ENCODE results near the gene GRIFIN.

GRIFIN gene

DNA sequence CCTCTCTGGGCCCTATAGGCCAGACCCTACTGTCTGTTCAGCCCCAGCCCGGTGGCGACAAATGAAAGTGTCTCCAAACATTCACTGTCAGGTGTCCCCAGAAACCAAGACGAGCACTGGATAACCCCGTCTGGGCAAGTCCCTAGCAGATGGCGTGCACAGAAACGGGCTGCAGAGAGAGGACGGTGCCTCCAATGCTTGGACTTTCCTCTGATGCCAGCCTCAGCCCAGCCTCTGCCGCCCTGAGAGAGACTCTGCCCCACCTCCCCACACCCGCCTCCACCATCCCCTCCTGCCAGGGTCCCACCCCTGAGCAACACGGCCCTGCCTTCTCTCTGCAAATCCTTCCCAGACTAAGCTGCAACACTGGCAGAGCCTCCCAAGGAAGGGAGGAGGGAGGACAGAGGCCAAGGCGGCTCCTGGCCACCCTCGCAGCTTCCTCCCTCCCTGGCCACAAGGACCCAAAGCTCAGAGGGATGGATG is 36.0 kb upstream of the GRIFIN start:
- DNase-seq = peak; percentile 88

DNA sequence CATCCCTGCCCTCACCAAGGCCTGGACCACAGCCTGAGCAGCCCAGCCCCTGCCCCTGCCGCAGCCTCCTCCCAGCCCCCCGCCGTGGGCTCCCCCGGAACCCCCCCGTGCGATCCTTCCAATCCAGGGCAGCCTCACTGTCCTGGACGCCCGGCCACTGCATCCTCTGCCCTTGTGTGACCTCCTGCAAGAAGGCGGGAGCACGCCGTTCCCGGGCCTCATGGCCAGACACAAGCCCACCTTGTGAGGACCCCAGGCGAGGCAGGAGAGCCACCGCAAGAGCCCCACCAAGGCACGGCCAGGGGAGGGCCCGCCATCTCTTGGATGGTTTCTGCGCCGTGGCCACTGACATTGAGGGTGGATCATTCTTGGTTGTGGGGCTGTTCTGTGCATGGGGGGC is 35.6 kb upstream of the GRIFIN start:
- peak; percentile 82 for DNase-seq

DNA sequence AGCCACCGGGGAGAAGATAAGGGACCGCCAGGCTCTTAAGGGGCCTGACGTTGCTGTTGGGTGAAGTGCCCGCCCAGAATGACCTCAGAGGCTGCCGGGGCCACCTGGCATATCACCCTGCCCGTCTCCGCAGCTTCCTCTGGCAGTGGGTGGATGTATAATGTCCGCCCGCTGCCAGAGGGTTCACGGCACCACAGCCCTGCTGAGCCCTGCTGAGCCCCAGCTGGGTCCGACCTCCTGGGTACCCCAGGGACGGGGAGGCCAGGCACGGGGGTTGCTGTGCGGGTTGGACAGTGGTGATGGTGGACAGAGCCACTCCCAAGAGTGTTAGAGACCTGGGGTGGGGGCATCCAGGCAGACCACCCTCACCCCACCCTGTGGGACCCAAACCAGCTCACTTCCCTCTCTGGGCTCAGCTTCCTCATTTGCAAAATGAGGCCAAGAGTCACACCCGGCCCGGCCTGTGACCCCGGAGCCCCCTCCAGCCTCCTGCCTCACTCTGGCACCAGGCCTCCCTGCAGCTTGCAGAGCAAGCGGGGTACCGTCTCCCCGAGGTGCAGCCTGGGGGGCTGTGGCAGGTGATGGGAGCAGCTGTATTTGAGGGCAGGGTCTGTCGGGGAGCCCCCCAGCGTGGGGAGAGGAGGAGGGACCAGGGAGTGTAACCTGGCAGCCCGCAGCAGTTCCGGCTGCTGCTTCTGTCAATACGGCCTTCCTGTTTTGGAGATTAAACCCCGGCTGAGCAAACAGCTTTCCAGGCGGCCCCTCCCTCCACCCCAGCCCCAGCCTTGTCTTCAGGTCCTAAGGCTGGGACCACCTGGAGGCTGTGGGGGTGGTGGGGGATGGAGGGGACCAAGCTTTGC is 34.9 kb upstream of the GRIFIN start:
- DNase-seq = peak; percentile 97

DNA sequence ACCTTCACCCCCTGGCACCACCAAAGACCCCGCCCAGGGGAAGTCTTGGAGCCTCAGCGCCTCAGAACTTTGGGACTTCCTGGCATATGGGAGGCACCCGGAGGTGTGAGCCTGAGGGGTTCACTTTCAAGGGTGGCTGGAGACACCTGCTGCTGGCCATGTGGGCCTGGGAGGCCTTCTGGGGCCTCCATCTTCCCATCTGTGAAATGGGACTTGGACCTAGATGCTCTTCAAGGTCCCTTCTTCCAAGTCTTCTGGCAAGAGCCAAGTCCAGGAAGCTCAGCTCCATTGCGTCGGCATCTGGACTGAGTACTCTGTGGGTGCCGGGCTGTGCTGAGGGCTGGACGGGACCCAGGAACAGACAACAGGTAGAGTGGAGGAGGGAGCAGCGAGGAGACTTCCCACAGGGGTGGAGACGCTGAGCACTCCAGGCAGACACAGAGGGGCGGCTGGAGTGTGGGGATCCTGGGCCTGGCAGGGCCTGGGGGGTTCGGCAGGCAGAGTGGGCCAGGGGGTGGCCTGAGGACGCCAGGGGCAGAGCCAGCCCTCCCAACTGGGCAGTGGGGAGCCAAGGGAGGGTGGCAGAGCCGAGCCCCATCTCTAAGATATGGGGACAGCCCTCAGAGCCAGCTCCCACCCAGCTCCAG is 34.1 kb upstream of the GRIFIN start:
- DNase-seq = peak; percentile 55

DNA sequence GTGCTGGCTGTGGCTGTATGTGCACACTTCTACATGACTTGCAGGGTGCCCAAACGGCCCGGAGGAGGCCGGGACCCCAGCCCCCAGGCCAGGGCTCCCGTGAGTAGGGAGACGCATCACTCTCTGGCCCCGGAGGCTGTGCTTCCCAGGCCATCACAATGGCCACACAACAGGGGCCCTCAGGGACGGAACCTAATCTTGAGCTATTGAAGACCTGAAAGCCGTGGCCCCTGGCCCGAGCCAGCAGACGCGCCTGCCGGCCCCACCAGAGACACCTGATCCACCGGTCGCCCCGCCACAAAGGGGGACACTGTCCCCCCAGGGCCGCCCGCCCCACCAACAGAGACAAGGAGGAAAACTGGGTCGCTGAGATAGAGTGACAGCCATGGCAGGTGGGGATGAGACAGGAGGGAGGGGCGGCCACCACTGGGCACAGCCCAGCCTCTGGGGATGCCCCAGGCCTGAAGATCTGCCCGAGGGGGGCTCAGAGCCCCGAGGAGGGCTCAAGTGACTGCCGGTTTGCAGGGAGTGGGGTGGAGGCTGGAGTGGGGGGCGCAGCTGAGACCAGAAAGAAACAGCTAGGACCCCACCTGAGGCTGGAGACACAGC is 33.2 kb upstream of the GRIFIN start:
- peak; percentile 67 for DNase-seq

DNA sequence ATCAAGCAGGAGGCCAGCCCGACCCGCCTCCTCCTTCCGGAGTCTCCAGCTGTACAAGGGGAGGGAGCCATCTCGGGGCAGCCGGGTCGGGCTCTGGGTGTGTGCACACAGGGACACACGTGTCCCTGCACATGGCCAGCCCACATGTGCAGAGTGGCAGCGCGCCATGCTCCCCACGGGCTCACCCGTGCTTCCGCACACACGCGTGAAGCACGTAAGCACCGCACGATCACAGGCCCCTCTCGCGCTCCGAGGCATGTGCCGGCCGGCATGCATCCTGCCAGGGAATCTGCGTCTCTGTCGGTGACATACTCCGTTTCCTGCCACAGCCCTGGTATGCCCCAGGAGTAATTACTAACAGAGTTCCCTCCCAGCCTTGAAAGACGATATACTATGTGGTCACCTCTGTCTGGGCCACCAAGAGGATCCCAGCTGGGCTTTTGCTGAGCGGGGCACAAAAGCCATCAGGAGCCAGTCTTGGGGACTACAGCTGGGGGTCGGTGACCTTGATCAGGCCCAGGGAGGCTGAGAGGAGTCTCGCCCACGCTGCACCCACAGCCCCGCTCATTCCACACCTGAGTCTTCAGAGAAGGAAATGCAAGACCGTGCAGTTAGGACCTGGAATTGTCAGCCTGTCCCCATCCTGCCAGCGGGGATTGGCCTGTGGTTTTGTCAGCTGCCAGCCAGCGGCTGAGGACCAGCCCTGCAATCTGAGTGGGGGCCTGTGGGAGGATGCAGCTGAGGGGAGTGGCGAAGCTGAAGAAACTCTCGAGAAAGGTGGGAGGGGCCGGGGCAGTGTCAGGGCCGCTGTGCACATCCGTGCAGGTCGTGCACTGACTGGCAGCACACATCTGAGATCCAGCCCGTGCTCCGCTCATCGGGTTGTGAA is 32.4 kb upstream of the GRIFIN start:
- DNase-seq = peak; percentile 95

DNA sequence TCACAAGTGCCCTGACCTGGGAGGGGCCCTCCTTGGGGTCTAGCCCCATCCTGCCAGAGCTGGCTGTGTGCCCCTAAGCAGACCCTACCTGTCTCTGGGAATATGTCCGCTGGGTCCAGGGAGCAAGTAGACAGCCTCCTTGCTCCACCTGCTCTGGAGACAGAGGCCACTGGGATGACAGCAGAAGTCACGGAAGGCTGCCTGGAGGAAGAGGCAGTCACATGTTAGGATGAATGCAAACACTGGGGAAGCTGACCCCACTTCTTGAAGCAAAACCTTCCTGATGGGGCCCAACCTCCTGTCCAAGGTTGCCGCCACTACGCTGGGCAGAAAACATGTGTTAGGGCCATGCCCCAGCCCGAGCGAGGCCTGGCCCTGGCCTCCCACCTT is 31.7 kb upstream of the GRIFIN start:
- no peak for DNase-seq

DNA sequence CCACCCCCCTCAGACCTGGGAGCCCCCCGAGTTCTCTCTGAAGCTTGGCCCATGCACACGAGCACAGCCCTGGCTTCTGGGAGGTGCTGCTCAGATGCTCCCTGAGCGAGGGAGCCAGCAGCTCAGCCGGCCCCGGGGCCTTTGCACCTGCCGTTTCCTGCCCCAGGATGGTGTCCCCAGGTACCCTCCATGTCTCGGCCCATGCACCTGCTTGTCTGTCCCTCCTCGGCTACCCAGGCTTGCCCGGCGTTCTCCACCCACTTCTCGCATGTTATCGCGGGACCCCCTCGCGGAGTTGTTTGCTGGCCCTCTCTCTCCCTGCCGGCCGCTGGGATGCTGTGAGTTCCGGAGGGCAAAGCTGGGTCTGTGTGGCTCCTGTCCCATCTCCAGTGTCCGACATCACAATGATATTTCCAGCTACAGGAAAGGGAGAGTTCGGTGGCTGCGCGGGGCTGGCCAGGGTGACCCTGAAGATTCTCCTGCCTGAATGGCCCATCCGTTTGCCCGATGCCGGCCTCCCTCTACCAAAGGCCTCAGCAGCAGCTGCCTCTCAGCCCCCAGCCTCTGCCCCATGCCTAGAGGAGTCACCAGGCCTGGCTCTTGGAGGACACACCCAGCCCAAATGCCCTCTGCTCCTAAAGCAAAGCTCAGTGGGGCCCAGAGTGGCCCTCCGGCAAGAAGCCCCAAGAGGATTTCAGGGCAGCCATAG is 31.2 kb upstream of the GRIFIN start:
- DNase-seq = no peak

DNA sequence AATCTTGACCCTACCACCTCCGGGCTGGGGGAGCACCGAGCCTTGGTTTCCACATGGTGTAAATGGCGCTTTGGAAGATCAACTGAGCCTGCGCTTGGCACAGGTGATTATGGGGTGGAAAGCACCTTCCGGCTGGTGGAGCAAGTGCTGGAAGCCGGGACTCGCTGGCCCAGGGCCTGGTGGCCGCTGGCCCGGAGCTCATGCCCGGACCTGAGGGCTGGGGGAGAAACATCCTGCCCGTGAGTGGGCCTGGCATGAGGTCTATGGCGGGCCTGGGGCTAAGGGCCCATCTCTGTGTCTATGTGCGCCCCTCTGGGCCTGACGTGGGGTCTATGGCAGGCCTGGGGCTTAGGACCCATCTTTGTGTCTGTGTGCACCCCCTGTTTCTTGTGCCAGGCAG is 29.2 kb upstream of the GRIFIN start:
- DNase-seq = no peak

DNA sequence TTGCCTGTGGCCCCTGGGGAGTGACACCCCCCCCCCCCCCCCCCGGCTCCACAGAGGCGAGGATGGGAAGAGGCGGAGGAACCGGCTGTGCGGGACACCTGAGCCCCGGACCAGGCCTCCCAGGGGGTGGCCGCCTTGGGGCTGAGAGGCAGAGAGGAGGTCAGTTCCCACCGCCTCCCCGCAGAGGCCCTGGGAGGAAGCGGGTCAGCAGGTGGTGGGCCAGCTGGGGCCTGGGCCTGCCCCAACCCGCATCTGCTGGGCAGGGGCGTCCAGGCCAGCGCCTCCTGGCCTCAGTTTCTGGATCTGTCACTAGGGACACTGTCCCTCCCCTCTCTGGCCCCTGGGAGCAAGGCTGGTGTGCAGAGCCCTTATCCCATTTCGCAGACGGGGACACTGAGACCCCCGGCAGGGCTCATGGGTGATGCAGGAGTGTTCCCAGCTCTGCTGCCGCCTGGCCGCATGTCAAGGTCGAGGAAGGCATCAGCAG is 28.7 kb upstream of the GRIFIN start:
- DNase-seq = no peak

DNA sequence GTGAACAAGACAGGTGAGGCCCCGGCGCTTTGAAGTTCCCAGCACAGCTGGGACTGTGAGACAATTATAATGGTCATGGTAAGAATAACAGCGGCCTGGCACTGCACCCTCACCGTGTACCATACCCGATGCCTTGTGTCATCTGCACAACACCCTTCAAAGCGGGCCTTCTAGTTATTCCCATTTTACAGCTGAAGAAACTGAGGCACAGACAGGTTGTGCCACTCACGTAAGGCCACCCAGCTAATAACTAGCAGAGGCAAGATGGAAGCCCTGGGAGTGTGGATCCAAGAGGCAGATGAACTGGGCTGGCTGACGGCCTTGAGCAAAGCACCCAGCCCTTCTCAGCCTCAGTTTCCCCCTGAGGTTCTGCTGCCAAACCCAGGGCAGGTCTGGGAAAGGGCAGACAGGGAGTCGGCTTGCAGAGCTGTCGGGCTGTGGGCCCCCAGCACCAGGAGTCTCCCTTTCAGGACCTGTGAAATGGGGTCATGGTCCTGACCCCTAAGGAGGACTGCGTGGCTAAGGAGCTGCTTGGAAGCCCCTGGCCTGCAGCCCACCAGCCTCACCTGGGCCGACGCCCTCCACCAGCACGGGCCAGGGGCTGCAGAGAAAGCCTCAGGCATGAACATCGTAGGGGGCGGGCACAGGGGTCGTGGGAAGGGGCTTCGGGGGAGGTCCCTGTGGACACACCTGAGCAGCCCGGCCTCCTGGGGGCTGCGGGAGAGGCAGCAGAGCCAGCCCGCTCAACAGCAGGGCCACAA is 28.1 kb upstream of the GRIFIN start:
- DNase-seq = peak; percentile 25

DNA sequence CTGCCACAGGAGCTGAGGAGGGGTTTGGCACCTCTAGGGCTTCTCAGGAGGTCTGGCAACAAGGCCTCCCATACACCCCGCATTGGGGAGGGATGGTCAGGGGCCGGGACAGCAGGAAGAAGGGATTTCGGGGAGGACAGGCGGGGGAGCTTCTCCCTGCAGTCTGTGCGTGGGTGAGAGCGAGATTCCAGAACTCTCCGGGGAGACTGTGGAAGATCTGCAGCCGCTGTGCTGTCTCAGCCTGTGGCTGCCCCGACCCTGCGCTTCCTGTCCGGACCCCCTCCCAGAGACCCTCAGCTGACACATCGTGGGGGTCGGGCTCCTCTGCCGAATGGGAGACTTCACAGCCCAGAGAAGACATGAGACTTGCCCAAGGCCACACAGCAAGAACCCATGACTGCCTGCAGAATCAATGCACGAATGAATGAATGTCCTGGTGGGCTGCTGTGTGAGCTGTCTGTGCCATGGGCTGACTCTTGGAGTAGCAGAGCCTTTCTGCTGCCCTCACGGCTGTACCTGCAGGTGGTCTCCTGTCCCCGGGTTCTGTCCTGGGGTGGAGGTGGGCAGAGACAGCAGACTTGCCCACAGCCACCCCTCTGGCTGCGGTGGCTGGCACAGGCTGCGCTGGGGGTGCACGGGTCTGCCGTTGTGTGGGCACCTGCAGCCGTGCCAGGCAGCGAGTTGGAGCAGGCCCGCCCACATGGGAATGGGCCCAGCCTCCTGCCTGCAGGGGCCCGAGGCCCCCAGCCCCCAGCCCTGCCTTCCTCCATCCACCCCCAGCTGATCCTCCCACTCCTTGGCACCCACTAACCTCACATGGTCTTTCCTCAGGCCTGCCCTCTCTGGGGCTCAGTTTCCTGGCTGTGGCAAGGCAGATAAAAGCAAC is 27.1 kb upstream of the GRIFIN start:
- DNase-seq = no peak

DNA sequence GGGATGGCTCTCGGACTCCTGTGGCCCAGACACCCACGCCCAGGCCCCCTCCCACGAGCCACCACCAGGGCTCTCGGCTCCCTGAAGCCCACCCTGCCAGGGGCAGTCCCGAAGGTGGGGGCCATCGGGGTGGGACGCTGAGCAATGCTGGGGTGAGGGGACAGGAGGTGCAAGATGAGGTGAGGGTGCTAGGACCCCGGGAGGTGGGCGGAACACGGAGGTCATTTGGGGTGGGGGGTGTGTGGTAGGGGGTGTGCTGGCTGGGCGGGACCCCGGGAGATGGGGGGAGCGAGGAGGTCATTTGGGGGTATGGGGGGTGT is 26.4 kb upstream of the GRIFIN start:
- no peak for DNase-seq

DNA sequence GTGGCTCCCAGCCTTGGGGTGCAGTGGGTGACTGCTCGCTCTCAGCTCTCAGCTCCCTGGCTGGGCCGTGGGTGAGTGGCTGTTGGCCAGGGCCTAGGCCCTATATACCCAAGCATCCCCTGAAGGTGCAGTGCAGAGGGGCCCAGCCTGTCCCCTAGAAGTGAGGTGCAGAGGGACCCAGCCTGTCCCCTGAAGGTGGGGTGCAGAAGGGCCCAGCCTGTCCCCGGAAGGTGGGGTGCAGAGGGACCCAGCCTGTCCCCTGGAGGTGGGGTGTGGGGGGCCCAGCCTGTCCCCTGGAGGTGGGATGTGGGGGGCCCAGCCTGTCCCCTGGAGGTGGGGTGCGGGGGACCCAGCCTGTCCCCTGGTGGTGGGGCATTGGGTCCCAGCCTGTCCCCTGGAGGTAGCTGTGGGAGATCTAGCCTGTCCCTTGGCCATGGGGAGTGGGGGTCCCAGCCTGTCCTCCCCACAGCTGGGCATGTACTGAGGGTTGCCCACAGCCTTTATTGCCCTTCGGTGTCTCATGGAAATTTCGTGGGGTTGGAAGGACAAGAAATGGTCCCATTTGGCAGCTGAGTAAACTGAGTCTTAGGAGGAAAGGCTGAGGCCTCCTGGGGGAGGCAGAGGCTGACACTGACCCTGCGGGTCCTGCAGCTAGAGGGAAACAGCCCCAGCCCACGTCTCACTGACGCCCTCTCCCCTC is 25.9 kb upstream of the GRIFIN start:
- no peak for DNase-seq

DNA sequence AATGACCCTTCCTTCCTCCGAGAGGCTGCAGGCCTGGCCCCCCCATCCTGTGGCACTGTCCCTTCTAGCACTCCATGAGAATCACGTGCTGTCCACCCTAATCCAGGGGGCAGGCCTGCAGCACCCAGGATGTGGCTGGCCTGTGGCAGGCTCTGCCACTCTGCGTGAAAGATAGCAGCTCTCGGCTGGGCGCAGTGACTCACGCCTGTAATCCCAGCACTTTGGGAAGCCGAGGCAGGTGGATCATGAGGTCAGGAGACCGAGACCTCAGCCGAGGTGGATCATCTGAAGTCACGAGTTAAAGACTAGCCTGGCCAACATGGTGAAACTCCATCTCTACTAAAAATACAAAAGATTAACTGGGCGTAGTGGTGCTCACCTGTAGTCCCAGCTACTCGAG is 24.5 kb upstream of the GRIFIN start:
- no peak for DNase-seq

DNA sequence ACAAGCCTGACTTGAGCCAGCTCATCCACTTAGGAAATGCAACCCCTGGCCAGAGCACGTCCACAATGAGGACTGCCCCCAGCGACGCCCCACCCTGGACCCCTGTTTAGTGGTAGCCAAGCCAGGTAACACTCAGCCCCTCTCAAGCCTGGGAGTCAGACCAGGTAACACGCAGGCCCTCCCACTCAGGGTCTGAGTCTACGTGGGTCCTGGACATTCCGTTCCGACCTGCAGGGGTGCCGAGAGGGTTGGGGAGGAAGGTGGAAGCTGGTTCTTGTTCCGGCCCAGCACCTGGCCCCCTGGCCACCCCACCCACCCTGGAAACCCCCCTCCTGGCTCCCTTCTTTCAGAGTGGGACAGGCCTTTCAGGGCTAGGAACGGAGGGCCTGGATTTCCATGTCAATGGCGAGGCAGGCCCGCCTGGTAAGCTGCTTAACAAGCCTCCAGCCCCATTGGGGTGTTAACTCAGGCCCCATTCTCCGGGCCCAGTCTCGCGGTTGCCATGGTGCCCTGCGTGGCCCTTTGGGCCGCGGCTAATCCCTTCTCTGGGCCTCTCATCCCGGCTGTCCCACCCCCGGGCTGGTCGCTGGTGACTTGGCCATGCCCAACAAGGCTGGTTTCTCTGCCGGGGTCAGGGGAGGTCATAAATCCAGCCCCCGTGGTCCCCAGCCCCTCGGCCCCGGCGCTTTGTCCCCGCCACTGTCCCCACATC is 23.7 kb upstream of the GRIFIN start:
- DNase-seq = no peak

DNA sequence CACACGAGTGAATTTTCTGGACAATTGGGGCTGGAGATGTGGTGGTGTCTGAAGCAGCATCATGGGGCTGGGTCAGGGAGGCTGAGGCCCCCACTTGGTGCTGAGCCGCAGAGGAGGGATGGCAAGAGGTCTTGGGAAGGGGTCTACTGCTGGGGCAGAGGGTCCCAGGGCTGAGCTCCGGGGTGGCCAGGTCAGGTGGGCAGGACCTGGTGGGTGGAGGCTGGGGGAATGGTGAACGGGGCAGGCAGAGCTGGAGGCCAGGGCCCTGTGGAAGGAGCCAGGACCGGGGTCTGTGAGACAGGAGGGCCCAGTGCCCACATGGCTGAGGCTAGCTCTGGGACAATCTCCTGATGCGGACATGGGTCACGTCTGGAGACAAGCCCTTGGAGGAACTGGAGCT is 23.0 kb upstream of the GRIFIN start:
- DNase-seq = no peak

DNA sequence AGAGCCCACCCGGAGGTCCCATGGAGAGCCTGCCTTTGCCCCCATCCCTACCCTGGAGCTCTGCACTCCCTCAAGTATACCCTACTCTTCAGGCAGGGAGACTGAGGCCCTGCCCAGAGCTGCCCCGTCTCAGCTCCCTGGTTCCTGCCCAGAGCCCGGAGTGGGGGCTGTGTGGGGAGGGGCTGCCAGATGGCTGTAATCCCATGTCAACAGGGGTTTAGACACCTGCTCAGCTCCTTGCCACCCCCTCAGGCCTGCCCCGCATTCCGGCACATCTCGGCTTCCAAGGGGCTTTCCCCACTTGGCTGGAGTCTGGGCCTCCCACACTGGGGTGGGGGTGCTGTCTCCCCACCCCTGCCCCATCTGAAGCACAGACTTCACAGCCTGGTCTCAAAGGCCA is 22.5 kb upstream of the GRIFIN start:
- DNase-seq = no peak

Data from DMS53 (cell line).